Smooth muscle cell of trachea (primary cell): ENCODE results near the gene ZNF823. TPM values are rescaled to one million over a fixed set of nuclear protein-coding genes. Genes with fewer than 3 reads are reported as not detected.

ENCODE experiments used
- total RNA-seq: library from RNA; depleted of rRNA; stranded (reverse); fragments of >200 nt; gene quantifications from 2 replicates; pipeline ENCODE4 v1.2.1, GENCODE V29; 2014

Gene ZNF823
- 4.3 and 5.4 TPM in 2 replicates for total RNA-seq

GRCh38 chr19:11738746-11739620, at the start of gene ZNF823:
Gene ZNF823, minus strand, starts transcription at chr19:11738946. Its CDS starts 127 bp downstream, at chr19:11738819.

DNA sequence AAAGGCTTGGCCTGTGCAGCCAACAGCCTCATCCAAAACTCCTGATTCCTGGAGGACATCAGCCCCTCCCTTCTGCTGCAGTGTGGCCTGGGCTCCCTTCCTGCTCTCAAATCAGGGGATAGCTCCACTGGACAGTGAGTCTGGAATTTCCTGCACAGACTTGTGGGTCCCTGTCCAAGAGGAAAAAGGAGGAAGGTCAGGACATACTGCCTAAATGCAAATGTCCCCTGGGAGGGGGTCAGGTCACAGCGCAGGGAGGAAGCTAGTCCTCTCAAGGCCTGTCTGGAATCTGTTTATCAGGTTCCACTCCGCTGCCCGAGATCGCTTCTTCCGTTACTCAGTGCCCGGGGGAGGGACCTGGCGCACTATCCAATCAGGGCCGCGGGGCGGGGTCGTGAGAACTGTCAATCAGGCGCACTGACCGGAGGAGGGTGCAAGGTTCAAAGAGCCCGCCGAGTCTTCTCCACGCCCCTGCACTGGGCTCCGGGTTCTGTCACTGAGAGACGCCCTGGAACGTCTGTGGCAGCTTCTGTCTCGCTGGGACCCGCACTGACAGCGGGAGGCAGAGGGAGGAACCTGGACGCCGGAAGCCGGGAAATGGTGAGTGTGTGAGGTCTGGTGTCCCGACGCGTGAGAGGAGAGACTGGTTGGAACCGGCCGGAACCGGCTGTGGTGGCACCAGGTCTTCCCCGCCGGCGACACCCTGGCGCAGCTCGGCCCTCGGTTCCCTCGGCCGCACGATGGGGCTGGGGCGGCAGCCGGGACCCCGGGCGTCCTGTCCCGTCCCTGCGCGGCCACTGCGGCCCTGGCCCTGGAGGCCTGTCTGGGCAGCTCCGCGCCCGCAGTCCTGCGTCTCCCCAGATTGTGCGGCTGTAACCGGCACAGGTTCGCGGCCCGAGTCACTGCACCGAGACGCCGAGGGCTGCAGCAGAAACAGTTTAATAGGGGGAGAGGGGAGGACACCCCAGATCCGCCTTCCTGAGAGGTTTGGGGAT, 28.1 kb upstream of the ZNF823 start, which contains the start of gene ZNF441:
Gene ZNF441 (plus strand): TSS at position 404 of the 995 bp plus-strand sequence. CDS start 194 bp downstream, at position 598.

Other genes with a start within 250 kb of the ZNF823 start
- 3.3 and 3.5 TPM in 2 replicates for gene ZNF653, start 233.1 kb downstream of the ZNF823 start, total RNA-seq
- 30.8 and 50.8 TPM in 2 replicates for gene ECSIT, start 209.8 kb downstream of the ZNF823 start, total RNA-seq
- gene CNN1, start 200.1 kb downstream of the ZNF823 start, total RNA-seq, result 8.9 and 9.3 TPM in 2 replicates
- gene ELOF1, start 179.7 kb downstream of the ZNF823 start, total RNA-seq, result 24.1 and 31.8 TPM in 2 replicates
- 0.66 TPM in 1 of 2 replicates, not detected in the other for gene ACP5, start 161.3 kb downstream of the ZNF823 start, total RNA-seq
- gene ZNF627, start 141.5 kb downstream of the ZNF823 start, total RNA-seq, result 18.9 and 20.4 TPM in 2 replicates
- gene ZNF441, start 28.1 kb upstream of the ZNF823 start, total RNA-seq, result 12.2 and 15.9 TPM in 2 replicates
- 3.8 and 4.6 TPM in 2 replicates for gene ZNF491, start 59.6 kb upstream of the ZNF823 start, total RNA-seq
- gene ZNF440, start 75.3 kb upstream of the ZNF823 start, total RNA-seq, result 10.4 and 14.5 TPM in 2 replicates
- 6.9 and 7.4 TPM in 2 replicates for gene ZNF439, start 109.8 kb upstream of the ZNF823 start, total RNA-seq
- gene ZNF69, start 148.8 kb upstream of the ZNF823 start, total RNA-seq, result 4.0 and 4.1 TPM in 2 replicates
- 7.3 and 15.6 TPM in 2 replicates for gene ZNF700, start 186.2 kb upstream of the ZNF823 start, total RNA-seq
- gene ZNF763, start 226.1 kb upstream of the ZNF823 start, total RNA-seq, result 2.2 and 2.8 TPM in 2 replicates